ENCODE data around the gene ADM5. TPM values are rescaled to one million over a fixed set of nuclear protein-coding genes. Genes with fewer than 3 reads are reported as not detected.

The ADM5 gene
- total RNA-seq, 1 donor from 2014 or later: 0.53 TPM

- H3K27me3 ChIP-seq (ENCODE audit: control insufficient read depth, insufficient read depth, low read length): no peaks in the 10 kb centered on the region
- no peak overlapping the region for H3K4me3 ChIP-seq (ENCODE audit: low read depth, low read length)
- H3K36me3 ChIP-seq (ENCODE audit: control insufficient read depth, insufficient read depth, low read length): peaks cover 18% of the 10 kb centered on the region
- TF ChIP-seq CTCF (IDR thresholded peaks at IDR 0.05; ENCODE audit: insufficient read depth, low read length, severe bottlenecking): no peak
- no peak for DNase-seq (ENCODE audit: low read depth)
- no peak for FAIRE-seq
Observed at GRCh38 chr19:49645592-49645991, 43.8 kb upstream of the ADM5 start.

- DNase-seq (ENCODE audit: low read depth) (no peak), FAIRE-seq (no peak)
- H3K36me3 ChIP-seq (ENCODE audit: control insufficient read depth, insufficient read depth, low read length): peaks cover 20% of the 10 kb centered on the region
- no peaks in the 10 kb centered on the region for H3K27me3 ChIP-seq (ENCODE audit: control insufficient read depth, insufficient read depth, low read length)
- no peak for TF ChIP-seq CTCF (IDR thresholded peaks at IDR 0.05; ENCODE audit: insufficient read depth, low read length, severe bottlenecking)
- no peak overlapping the region for H3K4me3 ChIP-seq (ENCODE audit: low read depth, low read length)
Observed at GRCh38 chr19:49645995-49646394, 43.4 kb upstream of the ADM5 start.

DNA sequence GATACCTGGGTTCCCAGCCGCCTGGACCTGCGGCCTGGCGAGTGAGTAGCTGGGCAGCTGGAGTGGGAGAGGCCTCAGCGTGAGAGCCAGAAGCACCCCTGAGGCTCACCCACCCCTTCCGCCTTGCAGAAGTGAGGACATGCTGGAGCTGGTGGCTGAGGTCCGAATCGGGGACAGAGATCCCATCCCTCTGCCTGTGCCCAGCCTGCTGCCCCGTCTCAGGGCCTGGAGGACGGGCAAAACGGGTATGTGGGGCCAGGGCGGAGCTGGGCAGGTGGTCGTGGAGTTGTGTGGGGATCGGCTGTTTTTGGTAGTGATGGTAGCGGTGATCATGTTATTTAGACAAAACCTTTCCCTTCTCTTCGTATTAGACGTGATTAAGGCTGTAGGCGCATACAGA, 42.8 kb upstream of the ADM5 start:
- no peak for DNase-seq (ENCODE audit: low read depth)
- TF ChIP-seq CTCF (IDR thresholded peaks at IDR 0.05; ENCODE audit: insufficient read depth, low read length, severe bottlenecking): no peak
- peak; percentile 62 for FAIRE-seq
- Histone ChIP-seq H3K36me3 (ENCODE audit: control insufficient read depth, insufficient read depth, low read length) (peaks cover 21% of the 10 kb centered on the region), H3K27me3 (ENCODE audit: control insufficient read depth, insufficient read depth, low read length) (no peaks in the 10 kb centered on the region), H3K4me3 (ENCODE audit: low read depth, low read length) (no peak overlapping the region)

- H3K4me3 ChIP-seq (ENCODE audit: low read depth, low read length): no peak overlapping the region
- no peak for DNase-seq (ENCODE audit: low read depth)
- H3K36me3 ChIP-seq (ENCODE audit: control insufficient read depth, insufficient read depth, low read length): peaks cover 34% of the 10 kb centered on the region
- no peak for TF ChIP-seq CTCF (IDR thresholded peaks at IDR 0.05; ENCODE audit: insufficient read depth, low read length, severe bottlenecking)
- no peak for FAIRE-seq
- no peaks in the 10 kb centered on the region for H3K27me3 ChIP-seq (ENCODE audit: control insufficient read depth, insufficient read depth, low read length)
Observed at GRCh38 chr19:49651029-49651819, 38.2 kb upstream of the ADM5 start.

DNA sequence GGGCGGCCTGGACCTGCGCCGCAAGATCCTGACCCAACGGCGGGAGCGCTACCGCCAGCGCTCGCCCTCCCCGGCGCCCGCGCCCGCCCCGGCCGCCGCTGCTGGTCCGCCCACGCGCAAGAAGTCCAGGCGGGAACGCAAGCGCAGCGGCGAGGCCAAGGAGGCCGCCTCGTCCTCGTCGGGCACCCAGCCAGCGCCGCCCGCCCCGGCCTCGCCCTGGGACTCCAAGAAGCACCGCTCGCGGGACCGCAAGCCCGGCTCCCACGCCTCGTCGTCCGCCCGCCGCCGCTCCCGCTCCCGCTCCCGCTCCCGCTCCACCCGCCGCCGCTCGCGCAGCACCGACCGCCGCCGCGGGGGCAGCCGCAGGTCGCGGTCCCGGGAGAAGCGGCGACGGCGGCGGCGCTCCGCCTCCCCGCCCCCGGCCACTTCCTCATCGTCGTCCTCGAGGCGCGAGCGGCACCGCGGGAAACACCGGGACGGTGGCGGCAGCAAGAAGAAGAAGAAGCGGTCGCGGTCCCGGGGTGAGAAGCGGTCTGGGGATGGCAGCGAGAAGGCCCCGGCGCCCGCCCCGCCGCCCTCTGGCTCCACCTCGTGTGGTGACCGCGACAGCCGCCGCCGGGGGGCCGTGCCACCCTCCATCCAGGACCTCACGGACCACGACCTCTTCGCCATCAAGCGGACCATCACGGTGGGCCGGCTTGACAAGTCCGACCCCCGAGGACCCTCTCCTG, 37.4 kb upstream of the ADM5 start:
- FAIRE-seq: no peak
- H3K36me3 ChIP-seq (ENCODE audit: control insufficient read depth, insufficient read depth, low read length): peaks cover 34% of the 10 kb centered on the region
- H3K4me3 ChIP-seq (ENCODE audit: low read depth, low read length): no peak overlapping the region

More for the DNA sequence above, 37.4 kb upstream of the ADM5 start:
- H3K27me3 ChIP-seq (ENCODE audit: control insufficient read depth, insufficient read depth, low read length): no peaks in the 10 kb centered on the region
- DNase-seq (ENCODE audit: low read depth): no peak
- TF ChIP-seq CTCF (IDR thresholded peaks at IDR 0.05; ENCODE audit: insufficient read depth, low read length, severe bottlenecking): no peak

Measured in bronchial epithelial cell (primary cell).